HEK293 (cell line): ENCODE measurements around the gene TP53BP1.
A peak's percentile ranks its signal among the peaks of the same experiment; 100 is the strongest.

Experiments
- EGR2 ChIP-seq: fragments of 450-650 bp; formaldehyde crosslinking; IDR thresholded peaks from 2 replicates; pipeline ENCODE4 v1.5.1; 2016; ENCODE audit warnings: low read depth, missing biosample characterization, missing genetic modification characterization
- GLI2 ChIP-seq: fragments of 450-650 bp; formaldehyde crosslinking; IDR thresholded peaks from 2 replicates; pipeline ENCODE4; 2017; ENCODE audit warnings: missing biosample characterization, missing genetic modification characterization, low read depth, borderline replicate concordance
- KLF1 ChIP-seq: fragments of 450-650 bp; formaldehyde crosslinking; IDR thresholded peaks from 2 replicates; pipeline ENCODE4 v1.5.1; 2016; ENCODE audit warnings: missing biosample characterization, missing genetic modification characterization
- SP2 ChIP-seq: fragments of 450-650 bp; formaldehyde crosslinking; IDR thresholded peaks from 2 replicates; pipeline ENCODE4 v1.5.1; 2016; ENCODE audit warnings: missing biosample characterization, missing genetic modification characterization
- ZFHX2 ChIP-seq: fragments of 450-650 bp; formaldehyde crosslinking; conservative IDR thresholded peaks from 2 replicates; pipeline ENCODE4 v1.5.1; 2016; ENCODE audit warnings: missing biosample characterization, missing genetic modification characterization
- ZFP3 ChIP-seq: fragments of 450-650 bp; formaldehyde crosslinking; IDR thresholded peaks from 2 replicates; pipeline ENCODE4 v1.5.1; 2016; ENCODE audit warnings: low read depth, missing biosample characterization, missing genetic modification characterization
- ZFP37 ChIP-seq: fragments of 450-650 bp; formaldehyde crosslinking; IDR thresholded peaks from 2 replicates; pipeline ENCODE4 v1.5.1; 2016; ENCODE audit warnings: missing biosample characterization, missing genetic modification characterization
- ZFP69B ChIP-seq: fragments of 450-650 bp; formaldehyde crosslinking; IDR thresholded peaks from 2 replicates; pipeline ENCODE4 v1.5.1; 2016; ENCODE audit warnings: missing biosample characterization, missing genetic modification characterization
- ZIC2 ChIP-seq: fragments of 450-650 bp; formaldehyde crosslinking; IDR thresholded peaks from 2 replicates; pipeline ENCODE4 v1.5.1; 2016; ENCODE audit warnings: missing biosample characterization, missing genetic modification characterization
- ZNF169 ChIP-seq: fragments of 450-650 bp; formaldehyde crosslinking; IDR thresholded peaks from 2 replicates; pipeline ENCODE4 v1.5.1; 2016; ENCODE audit warnings: missing biosample characterization, missing genetic modification characterization
- ZNF394 ChIP-seq: fragments of 450-650 bp; formaldehyde crosslinking; IDR thresholded peaks from 2 replicates; pipeline ENCODE4 v1.5.1; 2016; ENCODE audit warnings: missing biosample characterization, missing genetic modification characterization, mild to moderate bottlenecking, moderate library complexity, borderline replicate concordance
- ZNF404 ChIP-seq: fragments of 450-650 bp; formaldehyde crosslinking; IDR thresholded peaks from 2 replicates; pipeline ENCODE4 v1.5.1; 2017; ENCODE audit warnings: missing biosample characterization, missing genetic modification characterization
- ZNF561 ChIP-seq: fragments of 450-650 bp; IDR thresholded peaks from 2 replicates; pipeline ENCODE4 v1.5.1; 2018; ENCODE audit warnings: missing biosample characterization, missing genetic modification characterization, borderline replicate concordance
- ZNF600 ChIP-seq: fragments of 450-650 bp; formaldehyde crosslinking; IDR thresholded peaks from 2 replicates; pipeline ENCODE4 v1.5.1; 2016; ENCODE audit warnings: missing biosample characterization, missing genetic modification characterization
- ZNF768 ChIP-seq: fragments of 450-650 bp; formaldehyde crosslinking; IDR thresholded peaks from 2 replicates; pipeline ENCODE4 v1.5.1; 2018; ENCODE audit warnings: missing biosample characterization, mild to moderate bottlenecking, missing genetic modification characterization
- ZNF777 ChIP-seq: fragments of 450-650 bp; formaldehyde crosslinking; IDR thresholded peaks from 2 replicates; pipeline ENCODE4 v1.5.1; 2017; ENCODE audit warnings: missing biosample characterization, missing genetic modification characterization, borderline replicate concordance
- ZNF792 ChIP-seq: fragments of 450-650 bp; formaldehyde crosslinking; IDR thresholded peaks from 2 replicates; pipeline ENCODE4 v1.5.1; 2016; ENCODE audit warnings: missing biosample characterization, missing genetic modification characterization
- ZNF843 ChIP-seq: fragments of 450-650 bp; formaldehyde crosslinking; IDR thresholded peaks from 2 replicates; pipeline ENCODE4 v1.5.1; 2016; ENCODE audit warnings: missing biosample characterization, missing genetic modification characterization
- TF ChIP-seq, protein P1 (sequence below): fragments of 450-650 bp; formaldehyde crosslinking; IDR thresholded peaks from 2 replicates; pipeline ENCODE4 v1.5.1; 2016; ENCODE audit warnings: missing biosample characterization, missing genetic modification characterization
- TF ChIP-seq, protein P2 (sequence below): fragments of 450-650 bp; formaldehyde crosslinking; IDR thresholded peaks from 2 replicates; pipeline ENCODE4 v1.5.1; 2016; ENCODE audit warnings: missing biosample characterization, missing genetic modification characterization, borderline replicate concordance
- TF ChIP-seq, protein P3 (sequence below): fragments of 450-650 bp; formaldehyde crosslinking; IDR thresholded peaks from 2 replicates; pipeline ENCODE4 v1.5.1; 2016; ENCODE audit warnings: missing biosample characterization, missing genetic modification characterization
- TF ChIP-seq, protein P4 (sequence below): fragments of 450-650 bp; formaldehyde crosslinking; IDR thresholded peaks from 2 replicates; pipeline ENCODE4 v1.5.1; 2016; ENCODE audit warnings: missing biosample characterization, missing genetic modification characterization
- TF ChIP-seq, protein P5 (sequence below): sonication (generic); formaldehyde crosslinking; IDR thresholded peaks from 2 replicates; pipeline ENCODE4 v1.8.1; 2022; ENCODE audit warnings: mild to moderate bottlenecking, moderate library complexity, missing genetic modification reagents
- TF ChIP-seq, protein P6 (sequence below): fragments of 450-650 bp; formaldehyde crosslinking; IDR thresholded peaks from 2 replicates; pipeline ENCODE4 v1.5.1; 2016; ENCODE audit warnings: missing biosample characterization, missing genetic modification characterization

TP53BP1 gene

DNA sequence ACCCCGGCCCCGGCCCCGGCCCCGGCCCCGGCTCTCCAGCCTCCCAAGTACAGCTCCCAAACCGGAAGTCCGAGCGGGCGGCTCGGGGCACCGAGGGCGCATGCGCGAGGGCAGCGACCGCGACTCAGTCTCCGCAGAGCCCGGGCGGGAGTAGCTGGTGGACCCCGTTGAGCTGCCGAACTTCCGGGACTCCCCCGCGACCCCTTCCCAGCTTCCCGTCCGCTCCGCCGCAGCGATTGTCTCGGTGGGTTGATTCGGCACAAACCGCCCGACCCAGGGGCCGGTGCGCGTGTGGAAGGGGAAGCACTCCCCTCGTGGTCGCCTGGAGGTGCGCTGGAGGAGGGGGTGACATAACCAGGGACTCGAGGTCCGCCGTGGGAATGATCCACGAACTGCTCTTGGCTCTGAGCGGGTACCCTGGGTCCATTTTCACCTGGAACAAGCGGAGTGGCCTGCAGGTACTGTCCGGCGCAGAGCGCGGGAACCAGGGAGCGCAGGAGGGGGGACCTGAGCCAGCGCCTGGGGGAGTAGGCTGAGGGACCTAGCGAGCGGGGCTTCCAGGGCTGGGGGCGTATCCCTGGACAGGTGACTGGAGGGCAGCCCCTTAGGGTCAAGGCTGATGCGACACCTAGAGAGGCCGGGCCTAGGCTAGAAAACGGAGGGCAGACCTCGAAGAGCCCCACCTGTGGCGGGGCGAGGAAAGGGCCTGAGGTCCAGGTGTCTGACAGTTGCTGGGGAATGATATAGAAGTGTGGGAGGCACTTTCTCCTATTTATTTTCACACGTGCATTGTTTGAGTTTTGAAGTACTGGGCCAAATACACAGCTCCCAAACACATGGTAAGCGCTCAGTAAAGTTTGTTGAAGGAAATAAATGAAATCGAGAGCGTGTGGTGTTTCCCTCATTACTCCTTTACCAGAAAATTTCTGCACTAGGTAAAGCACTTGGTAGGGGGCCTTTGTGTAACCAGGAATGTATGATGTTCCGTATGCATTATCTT is 121.7 kb downstream of the TP53BP1 start, which contains the start of the genes TUBGCP4 and ZSCAN29 (continued):
- TF ChIP-seq, protein P1, sequence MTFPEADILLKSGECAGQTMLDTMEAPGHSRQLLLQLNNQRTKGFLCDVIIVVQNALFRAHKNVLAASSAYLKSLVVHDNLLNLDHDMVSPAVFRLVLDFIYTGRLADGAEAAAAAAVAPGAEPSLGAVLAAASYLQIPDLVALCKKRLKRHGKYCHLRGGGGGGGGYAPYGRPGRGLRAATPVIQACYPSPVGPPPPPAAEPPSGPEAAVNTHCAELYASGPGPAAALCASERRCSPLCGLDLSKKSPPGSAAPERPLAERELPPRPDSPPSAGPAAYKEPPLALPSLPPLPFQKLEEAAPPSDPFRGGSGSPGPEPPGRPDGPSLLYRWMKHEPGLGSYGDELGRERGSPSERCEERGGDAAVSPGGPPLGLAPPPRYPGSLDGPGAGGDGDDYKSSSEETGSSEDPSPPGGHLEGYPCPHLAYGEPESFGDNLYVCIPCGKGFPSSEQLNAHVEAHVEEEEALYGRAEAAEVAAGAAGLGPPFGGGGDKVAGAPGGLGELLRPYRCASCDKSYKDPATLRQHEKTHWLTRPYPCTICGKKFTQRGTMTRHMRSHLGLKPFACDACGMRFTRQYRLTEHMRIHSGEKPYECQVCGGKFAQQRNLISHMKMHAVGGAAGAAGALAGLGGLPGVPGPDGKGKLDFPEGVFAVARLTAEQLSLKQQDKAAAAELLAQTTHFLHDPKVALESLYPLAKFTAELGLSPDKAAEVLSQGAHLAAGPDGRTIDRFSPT: no peak
- TF ChIP-seq ZFHX2 (tag by site-specific recombination) (peak; percentile 16; the same call in 1 of the 2 replicates), ZNF404 (tag by site-specific recombination) (no peak), ZNF777 (peak; percentile 48; the same call in 1 of the 2 replicates), ZFP3 (tag by site-specific recombination) (no peak), SP2 (tag by site-specific recombination) (peak; percentile 33; the same call in 1 of the 2 replicates), GLI2 (tag by site-specific recombination) (no peak), ZFP69B (tag by site-specific recombination) (peak; percentile 95), ZNF169 (no peak), ZNF792 (no peak), ZFP37 (tag by site-specific recombination) (no peak; the same call in 1 of the 2 replicates), ZNF843 (tag by site-specific recombination) (no peak), ZNF561 (tag by site-specific recombination) (no peak), KLF1 (tag by site-specific recombination) (no peak), EGR2 (tag by site-specific recombination) (no peak), ZNF600 (tag by site-specific recombination) (0 out of 2 replicates have a peak, but pooled peaks have one; percentile 33), ZNF768 (no peak), ZNF394 (tag by site-specific recombination) (peak; percentile 98), ZIC2 (tag by site-specific recombination) (0 out of 2 replicates have a peak, but pooled peaks have one; percentile 12)
- TF ChIP-seq, protein P2, sequence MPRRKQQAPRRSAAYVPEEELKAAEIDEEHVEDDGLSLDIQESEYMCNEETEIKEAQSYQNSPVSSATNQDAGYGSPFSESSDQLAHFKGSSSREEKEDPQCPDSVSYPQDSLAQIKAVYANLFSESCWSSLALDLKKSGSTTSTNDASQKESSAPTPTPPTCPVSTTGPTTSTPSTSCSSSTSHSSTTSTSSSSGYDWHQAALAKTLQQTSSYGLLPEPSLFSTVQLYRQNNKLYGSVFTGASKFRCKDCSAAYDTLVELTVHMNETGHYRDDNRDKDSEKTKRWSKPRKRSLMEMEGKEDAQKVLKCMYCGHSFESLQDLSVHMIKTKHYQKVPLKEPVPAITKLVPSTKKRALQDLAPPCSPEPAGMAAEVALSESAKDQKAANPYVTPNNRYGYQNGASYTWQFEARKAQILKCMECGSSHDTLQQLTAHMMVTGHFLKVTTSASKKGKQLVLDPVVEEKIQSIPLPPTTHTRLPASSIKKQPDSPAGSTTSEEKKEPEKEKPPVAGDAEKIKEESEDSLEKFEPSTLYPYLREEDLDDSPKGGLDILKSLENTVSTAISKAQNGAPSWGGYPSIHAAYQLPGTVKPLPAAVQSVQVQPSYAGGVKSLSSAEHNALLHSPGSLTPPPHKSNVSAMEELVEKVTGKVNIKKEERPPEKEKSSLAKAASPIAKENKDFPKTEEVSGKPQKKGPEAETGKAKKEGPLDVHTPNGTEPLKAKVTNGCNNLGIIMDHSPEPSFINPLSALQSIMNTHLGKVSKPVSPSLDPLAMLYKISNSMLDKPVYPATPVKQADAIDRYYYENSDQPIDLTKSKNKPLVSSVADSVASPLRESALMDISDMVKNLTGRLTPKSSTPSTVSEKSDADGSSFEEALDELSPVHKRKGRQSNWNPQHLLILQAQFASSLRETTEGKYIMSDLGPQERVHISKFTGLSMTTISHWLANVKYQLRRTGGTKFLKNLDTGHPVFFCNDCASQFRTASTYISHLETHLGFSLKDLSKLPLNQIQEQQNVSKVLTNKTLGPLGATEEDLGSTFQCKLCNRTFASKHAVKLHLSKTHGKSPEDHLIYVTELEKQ (tag by site-specific recombination): no peak
- TF ChIP-seq, protein P3, sequence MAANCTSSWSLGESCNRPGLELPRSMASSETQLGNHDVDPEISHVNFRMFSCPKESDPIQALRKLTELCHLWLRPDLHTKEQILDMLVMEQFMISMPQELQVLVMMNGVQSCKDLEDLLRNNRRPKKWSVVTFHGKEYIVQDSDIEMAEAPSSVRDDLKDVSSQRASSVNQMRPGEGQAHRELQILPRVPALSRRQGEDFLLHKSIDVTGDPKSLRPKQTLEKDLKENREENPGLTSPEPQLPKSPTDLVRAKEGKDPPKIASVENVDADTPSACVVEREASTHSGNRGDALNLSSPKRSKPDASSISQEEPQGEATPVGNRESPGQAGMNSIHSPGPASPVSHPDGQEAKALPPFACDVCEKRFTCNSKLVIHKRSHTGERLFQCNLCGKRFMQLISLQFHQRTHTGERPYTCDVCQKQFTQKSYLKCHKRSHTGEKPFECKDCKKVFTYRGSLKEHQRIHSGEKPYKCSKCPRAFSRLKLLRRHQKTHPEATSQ: 0 out of 2 replicates have a peak, but pooled peaks have one; percentile 49
- TF ChIP-seq, protein P4, sequence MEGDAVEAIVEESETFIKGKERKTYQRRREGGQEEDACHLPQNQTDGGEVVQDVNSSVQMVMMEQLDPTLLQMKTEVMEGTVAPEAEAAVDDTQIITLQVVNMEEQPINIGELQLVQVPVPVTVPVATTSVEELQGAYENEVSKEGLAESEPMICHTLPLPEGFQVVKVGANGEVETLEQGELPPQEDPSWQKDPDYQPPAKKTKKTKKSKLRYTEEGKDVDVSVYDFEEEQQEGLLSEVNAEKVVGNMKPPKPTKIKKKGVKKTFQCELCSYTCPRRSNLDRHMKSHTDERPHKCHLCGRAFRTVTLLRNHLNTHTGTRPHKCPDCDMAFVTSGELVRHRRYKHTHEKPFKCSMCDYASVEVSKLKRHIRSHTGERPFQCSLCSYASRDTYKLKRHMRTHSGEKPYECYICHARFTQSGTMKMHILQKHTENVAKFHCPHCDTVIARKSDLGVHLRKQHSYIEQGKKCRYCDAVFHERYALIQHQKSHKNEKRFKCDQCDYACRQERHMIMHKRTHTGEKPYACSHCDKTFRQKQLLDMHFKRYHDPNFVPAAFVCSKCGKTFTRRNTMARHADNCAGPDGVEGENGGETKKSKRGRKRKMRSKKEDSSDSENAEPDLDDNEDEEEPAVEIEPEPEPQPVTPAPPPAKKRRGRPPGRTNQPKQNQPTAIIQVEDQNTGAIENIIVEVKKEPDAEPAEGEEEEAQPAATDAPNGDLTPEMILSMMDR (tag by site-specific recombination): peak; percentile 68
- TF ChIP-seq, protein P5, sequence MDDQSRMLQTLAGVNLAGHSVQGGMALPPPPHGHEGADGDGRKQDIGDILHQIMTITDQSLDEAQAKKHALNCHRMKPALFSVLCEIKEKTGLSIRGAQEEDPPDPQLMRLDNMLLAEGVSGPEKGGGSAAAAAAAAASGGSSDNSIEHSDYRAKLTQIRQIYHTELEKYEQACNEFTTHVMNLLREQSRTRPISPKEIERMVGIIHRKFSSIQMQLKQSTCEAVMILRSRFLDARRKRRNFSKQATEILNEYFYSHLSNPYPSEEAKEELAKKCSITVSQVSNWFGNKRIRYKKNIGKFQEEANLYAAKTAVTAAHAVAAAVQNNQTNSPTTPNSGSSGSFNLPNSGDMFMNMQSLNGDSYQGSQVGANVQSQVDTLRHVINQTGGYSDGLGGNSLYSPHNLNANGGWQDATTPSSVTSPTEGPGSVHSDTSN (CRISPR knock-in tag): no peak
- TF ChIP-seq, protein P6, sequence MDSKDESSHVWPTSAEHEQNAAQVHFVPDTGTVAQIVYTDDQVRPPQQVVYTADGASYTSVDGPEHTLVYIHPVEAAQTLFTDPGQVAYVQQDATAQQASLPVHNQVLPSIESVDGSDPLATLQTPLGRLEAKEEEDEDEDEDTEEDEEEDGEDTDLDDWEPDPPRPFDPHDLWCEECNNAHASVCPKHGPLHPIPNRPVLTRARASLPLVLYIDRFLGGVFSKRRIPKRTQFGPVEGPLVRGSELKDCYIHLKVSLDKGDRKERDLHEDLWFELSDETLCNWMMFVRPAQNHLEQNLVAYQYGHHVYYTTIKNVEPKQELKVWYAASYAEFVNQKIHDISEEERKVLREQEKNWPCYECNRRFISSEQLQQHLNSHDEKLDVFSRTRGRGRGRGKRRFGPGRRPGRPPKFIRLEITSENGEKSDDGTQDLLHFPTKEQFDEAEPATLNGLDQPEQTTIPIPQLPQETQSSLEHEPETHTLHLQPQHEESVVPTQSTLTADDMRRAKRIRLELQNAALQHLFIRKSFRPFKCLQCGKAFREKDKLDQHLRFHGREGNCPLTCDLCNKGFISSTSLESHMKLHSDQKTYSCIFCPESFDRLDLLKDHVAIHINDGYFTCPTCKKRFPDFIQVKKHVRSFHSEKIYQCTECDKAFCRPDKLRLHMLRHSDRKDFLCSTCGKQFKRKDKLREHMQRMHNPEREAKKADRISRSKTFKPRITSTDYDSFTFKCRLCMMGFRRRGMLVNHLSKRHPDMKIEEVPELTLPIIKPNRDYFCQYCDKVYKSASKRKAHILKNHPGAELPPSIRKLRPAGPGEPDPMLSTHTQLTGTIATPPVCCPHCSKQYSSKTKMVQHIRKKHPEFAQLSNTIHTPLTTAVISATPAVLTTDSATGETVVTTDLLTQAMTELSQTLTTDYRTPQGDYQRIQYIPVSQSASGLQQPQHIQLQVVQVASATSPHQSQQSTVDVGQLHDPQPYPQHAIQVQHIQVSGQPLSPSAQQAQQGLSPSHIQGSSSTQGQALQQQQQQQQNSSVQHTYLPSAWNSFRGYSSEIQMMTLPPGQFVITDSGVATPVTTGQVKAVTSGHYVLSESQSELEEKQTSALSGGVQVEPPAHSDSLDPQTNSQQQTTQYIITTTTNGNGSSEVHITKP (tag by site-specific recombination): peak; percentile 58
